SK-N-SH (cell line): Measurements from ENCODE around the gene DNPH1. TPM values are rescaled to one million over a fixed set of nuclear protein-coding genes. Genes with fewer than 3 reads are reported as not detected.

ENCODE experiments used
- CTCF ChIA-PET: fragments of 300-600, 350-600 bp; formaldehyde crosslinking; extraction: SDS; loops from one replicate; lab custom pipeline; 2021; lab: Yijun Ruan, JAX
- POLR2A ChIA-PET: fragments of 350-600 bp; sonication (Branson Sonifier 250); formaldehyde crosslinking; extraction: SDS; loops from one replicate; lab custom pipeline; 2020; ENCODE audit warnings: antibody characterized with exemption, inconsistent platforms; lab: Yijun Ruan, JAX
- DNase-seq: peaks from one replicate; pipeline ENCODE4 v3.0.0; 2012
- H2AFZ ChIP-seq: fragments of 200-600 bp; sonication (generic); 2 replicates; pipeline ENCODE4 v1.8.1; 2016; ENCODE audit warnings: antibody characterized with exemption, mild to moderate bottlenecking, low read depth
- H3F3A ChIP-seq: fragments of 200-600 bp; sonication (generic); replicated peaks from 2 replicates; pipeline ENCODE3; 2016; ENCODE audit warnings: antibody characterized with exemption, mild to moderate bottlenecking; ENCODE audit not compliant: insufficient read depth
- H3K27ac ChIP-seq, 2 experiments: fragments of 200-500 bp in 1 of 2; fragments of 200-600 bp in 1 of 2; sonication (Bioruptor generic) in 1 of 2; sonication (generic), shearing (Covaris generic) in 1 of 2; 2 replicates each; pipeline versions ENCODE4 v1.5.1 to v1.6.1; 2014 to 2016; ENCODE audit warnings: low read depth in 2 of 2, inconsistent platforms in 1 of 2, low read length in 1 of 2, mild to moderate bottlenecking in 1 of 2, mixed read lengths in 1 of 2
- H3K27me3 ChIP-seq: fragments of 200-600 bp; sonication (generic), shearing (Covaris generic); 2 replicates; pipeline ENCODE4 v1.6.1; 2016; ENCODE audit warnings: mixed run types; ENCODE audit not compliant: insufficient read depth
- H3K36me3 ChIP-seq, 2 experiments: fragments of 200-500 bp in 1 of 2; fragments of 200-600 bp in 1 of 2; sonication (Bioruptor generic) in 1 of 2; sonication (generic) in 1 of 2; replicated peaks in 1 of 2; 2 replicates each; pipeline versions ENCODE3 to v1.5.1; 2014 to 2016; ENCODE audit warnings: low read length in 1 of 2, mild to moderate bottlenecking in 1 of 2; ENCODE audit not compliant: insufficient read depth in 2 of 2, control insufficient read depth in 1 of 2
- H3K4me1 ChIP-seq, 2 experiments: fragments of 200-500 bp in 1 of 2; fragments of 200-600 bp in 1 of 2; sonication (Bioruptor generic) in 1 of 2; sonication (generic), shearing (Covaris generic) in 1 of 2; 2 replicates each; pipeline versions ENCODE4 v1.5.1 to v1.6.1; 2014 to 2016; ENCODE audit warnings: low read depth in 1 of 2, low read length in 1 of 2, mixed run types in 1 of 2; ENCODE audit not compliant: insufficient read depth in 2 of 2, control insufficient read depth in 1 of 2
- H3K4me2 ChIP-seq: fragments of 200-600 bp; sonication (generic), shearing (Covaris generic); 2 replicates; pipeline ENCODE4 v1.6.1; 2017; ENCODE audit warnings: mixed run types
- H3K4me3 ChIP-seq, 2 experiments: fragments of 200-500 bp in 1 of 2; fragments of 200-600 bp in 1 of 2; sonication (Bioruptor generic) in 1 of 2; sonication (generic), shearing (Covaris generic) in 1 of 2; 2 replicates each; pipeline versions ENCODE4 v1.5.1 to v1.8.1; 2014 to 2016; ENCODE audit warnings: low read depth in 2 of 2, inconsistent platforms in 1 of 2, low read length in 1 of 2, mild to moderate bottlenecking in 1 of 2, mixed read lengths in 1 of 2, moderate library complexity in 1 of 2
- H3K79me2 ChIP-seq: fragments of 200-600 bp; sonication (generic); 2 replicates; pipeline ENCODE4 v1.8.1; 2017; ENCODE audit warnings: mild to moderate bottlenecking; ENCODE audit not compliant: insufficient read depth
- H3K9ac ChIP-seq: fragments of 200-600 bp; sonication (generic); 2 replicates; pipeline ENCODE4 v1.6.1; 2017; ENCODE audit warnings: mixed run types
- H3K9me2 ChIP-seq: fragments of 200-600 bp; sonication (generic); 2 replicates; pipeline ENCODE4 v1.6.1; 2017; ENCODE audit warnings: mixed run types
- H3K9me3 ChIP-seq: fragments of 200-600 bp; sonication (generic); 2 replicates; pipeline ENCODE4 v1.6.1; 2017; ENCODE audit warnings: mixed run types, mild to moderate bottlenecking, moderate library complexity
- H4K20me1 ChIP-seq: fragments of 200-600 bp; sonication (generic); 2 replicates; pipeline ENCODE4 v1.6.1; 2017; ENCODE audit warnings: mild to moderate bottlenecking, mixed run types; ENCODE audit not compliant: insufficient read depth
- CHD2 ChIP-seq: fragments of 150-350 bp; IDR thresholded peaks from 2 replicates; pipeline ENCODE4 v1.6.1; 2018; ENCODE audit warnings: low read length; ENCODE audit not compliant: partially characterized antibody
- ELF1 ChIP-seq: IDR thresholded peaks from 2 replicates; pipeline ENCODE4 v1.4.0; 2012
- FOSL2 ChIP-seq: IDR thresholded peaks from 2 replicates; pipeline ENCODE4 v1.4.0; 2012; ENCODE audit warnings: low read depth, mild to moderate bottlenecking, moderate library complexity, borderline replicate concordance
- JUND ChIP-seq: IDR thresholded peaks from 2 replicates; pipeline ENCODE4 v1.4.0; 2012
- MEF2A ChIP-seq: IDR thresholded peaks from 2 replicates; pipeline ENCODE4 v1.4.0; 2012; ENCODE audit warnings: low read depth, borderline replicate concordance
- NFIC ChIP-seq: IDR thresholded peaks from 2 replicates; pipeline ENCODE4 v1.4.0; 2012; ENCODE audit warnings: borderline replicate concordance
- POLR2AphosphoS5 ChIP-seq: IDR thresholded peaks from 2 replicates; pipeline ENCODE4 v1.6.1; 2012; ENCODE audit warnings: low read depth, low read length
- RAD21 ChIP-seq: IDR thresholded peaks from 2 replicates; pipeline ENCODE4 v1.6.1; 2012; ENCODE audit warnings: mild to moderate bottlenecking, low read length
- RFX5 ChIP-seq: IDR thresholded peaks from 2 replicates; pipeline ENCODE4 v1.6.1; 2012; ENCODE audit warnings: mild to moderate bottlenecking, improper control_type of control experiment, low read length
- SIN3A ChIP-seq: IDR thresholded peaks from 2 replicates; pipeline ENCODE4 v1.6.1; 2012; ENCODE audit warnings: low read depth, mild to moderate bottlenecking, low read length, moderate library complexity, borderline replicate concordance
- TAF1 ChIP-seq: IDR thresholded peaks from 2 replicates; pipeline ENCODE4 v1.6.1; 2012; ENCODE audit warnings: low read depth, mild to moderate bottlenecking, low read length, moderate library complexity, borderline replicate concordance
- TEAD4 ChIP-seq: IDR thresholded peaks from 2 replicates; pipeline ENCODE4 v1.4.0; 2012; ENCODE audit warnings: mild to moderate bottlenecking, borderline replicate concordance; ENCODE audit not compliant: insufficient read depth
- YY1 ChIP-seq: IDR thresholded peaks from 2 replicates; pipeline ENCODE4 v1.4.0; 2012; ENCODE audit warnings: low read depth, mild to moderate bottlenecking
- WGBS: methylation state at CpG from one replicate; pipeline ENCODE4 v1.1.6; 2017; ENCODE audit warnings: low lambda C conversion rate; 5-methylcytosine and 5-hydroxymethylcytosine counted together
- polyA plus RNA-seq, 3 experiments: library from polyadenylated mRNA; depleted of rRNA; stranded (reverse); fragments of >200 nt; gene quantifications; 2 replicates each; pipeline ENCODE4 v1.2.3, GENCODE V29; 2012
- TF ChIP-seq, protein P1 (sequence below): IDR thresholded peaks from 2 replicates; pipeline ENCODE4 v1.4.0; 2012; ENCODE audit warnings: low read depth, borderline replicate concordance
- TF ChIP-seq, protein P2 (sequence below): fragments of 150-350 bp; IDR thresholded peaks from 2 replicates; pipeline ENCODE4 v1.6.1; 2017; ENCODE audit warnings: antibody characterized with exemption, low read length, low read depth, borderline replicate concordance
- TF ChIP-seq, protein P3 (sequence below): fragments of 150-350 bp; IDR thresholded peaks from 2 replicates; pipeline ENCODE4 v1.6.1; 2016; ENCODE audit warnings: mild to moderate bottlenecking, low read depth, low read length

Gene DNPH1
- polyA plus RNA-seq, 1 of the 3 experiments (the other 2 are of a cell fraction): 287 TPM

DNA sequence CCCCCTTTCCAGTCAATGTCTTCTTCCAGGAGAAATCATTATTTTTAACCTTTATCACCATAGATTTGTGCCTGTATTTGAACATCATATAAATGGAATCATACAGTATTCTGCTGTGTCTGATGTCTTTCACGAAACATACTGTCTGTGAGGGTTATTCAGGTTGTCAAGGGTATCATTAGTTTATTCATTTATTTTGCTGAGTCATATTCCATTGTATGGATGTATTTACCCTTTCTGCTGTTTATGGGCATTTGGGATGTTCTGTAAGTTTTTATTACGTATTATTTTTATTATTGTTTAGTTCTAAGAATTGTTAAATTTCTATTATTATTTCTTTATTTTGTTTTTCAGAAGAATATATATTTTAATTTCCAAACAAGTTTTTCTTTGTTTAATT is 22.0 kb downstream of the DNPH1 start (continued):
- TF ChIP-seq FOSL2 (no peak), SIN3A (no peak), RFX5 (no peak)

DNA sequence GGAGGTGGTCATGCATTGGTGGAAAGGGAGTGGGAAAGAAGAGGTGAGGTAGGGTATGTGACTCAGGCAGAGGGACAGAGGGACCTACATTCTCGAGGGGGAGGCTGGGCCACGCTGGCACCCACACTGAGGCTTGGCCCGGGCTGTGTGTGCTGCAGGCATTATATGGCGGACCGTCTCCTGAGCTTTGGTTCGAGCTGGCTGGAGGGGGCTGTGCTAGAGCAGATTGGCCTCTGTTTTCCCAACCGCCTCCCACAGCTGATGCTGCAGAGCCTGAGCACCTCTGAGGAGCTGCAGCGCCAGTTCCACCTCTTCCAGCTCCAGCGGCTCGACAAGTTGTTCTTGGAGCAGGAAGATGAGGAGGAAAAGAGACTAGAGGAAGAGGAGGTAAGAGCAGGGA is 23.4 kb downstream of the DNPH1 start:
- Histone ChIP-seq H3K27ac (no peak overlapping the region), H3K9me3 (no peaks in the 10 kb centered on the region), H3F3A (no peaks in the 10 kb centered on the region), H2AFZ (no peak overlapping the region), H3K27me3 (no peaks in the 10 kb centered on the region), H3K36me3 (peaks cover 22 to 25% of the 10 kb centered on the region in 2 experiments), H3K9ac (no peak overlapping the region), H4K20me1 (no peaks in the 10 kb centered on the region), H3K79me2 (no peaks in the 10 kb centered on the region), H3K4me1 (no peaks in the 10 kb centered on the region), H3K4me2 (no peak overlapping the region), H3K4me3 (no peak overlapping the region), H3K9me2 (no peaks in the 10 kb centered on the region)
- TF ChIP-seq RFX5 (no peak), POLR2AphosphoS5 (no peak), SIN3A (no peak), JUND (no peak), ELF1 (no peak), CHD2 (no peak), MEF2A (no peak), NFIC (no peak), RAD21 (no peak), TEAD4 (no peak), TAF1 (no peak), YY1 (no peak)
- TF ChIP-seq, protein P1, sequence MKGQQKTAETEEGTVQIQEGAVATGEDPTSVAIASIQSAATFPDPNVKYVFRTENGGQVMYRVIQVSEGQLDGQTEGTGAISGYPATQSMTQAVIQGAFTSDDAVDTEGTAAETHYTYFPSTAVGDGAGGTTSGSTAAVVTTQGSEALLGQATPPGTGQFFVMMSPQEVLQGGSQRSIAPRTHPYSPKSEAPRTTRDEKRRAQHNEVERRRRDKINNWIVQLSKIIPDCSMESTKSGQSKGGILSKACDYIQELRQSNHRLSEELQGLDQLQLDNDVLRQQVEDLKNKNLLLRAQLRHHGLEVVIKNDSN: no peak
- TF ChIP-seq, protein P2, sequence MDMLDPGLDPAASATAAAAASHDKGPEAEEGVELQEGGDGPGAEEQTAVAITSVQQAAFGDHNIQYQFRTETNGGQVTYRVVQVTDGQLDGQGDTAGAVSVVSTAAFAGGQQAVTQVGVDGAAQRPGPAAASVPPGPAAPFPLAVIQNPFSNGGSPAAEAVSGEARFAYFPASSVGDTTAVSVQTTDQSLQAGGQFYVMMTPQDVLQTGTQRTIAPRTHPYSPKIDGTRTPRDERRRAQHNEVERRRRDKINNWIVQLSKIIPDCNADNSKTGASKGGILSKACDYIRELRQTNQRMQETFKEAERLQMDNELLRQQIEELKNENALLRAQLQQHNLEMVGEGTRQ: no peak
- TF ChIP-seq, protein P3, sequence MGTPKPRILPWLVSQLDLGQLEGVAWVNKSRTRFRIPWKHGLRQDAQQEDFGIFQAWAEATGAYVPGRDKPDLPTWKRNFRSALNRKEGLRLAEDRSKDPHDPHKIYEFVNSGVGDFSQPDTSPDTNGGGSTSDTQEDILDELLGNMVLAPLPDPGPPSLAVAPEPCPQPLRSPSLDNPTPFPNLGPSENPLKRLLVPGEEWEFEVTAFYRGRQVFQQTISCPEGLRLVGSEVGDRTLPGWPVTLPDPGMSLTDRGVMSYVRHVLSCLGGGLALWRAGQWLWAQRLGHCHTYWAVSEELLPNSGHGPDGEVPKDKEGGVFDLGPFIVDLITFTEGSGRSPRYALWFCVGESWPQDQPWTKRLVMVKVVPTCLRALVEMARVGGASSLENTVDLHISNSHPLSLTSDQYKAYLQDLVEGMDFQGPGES: no peak
- CTCF ChIA-PET: interaction anchor here (0.9 to 1.5 kb wide), 2 partner anchors 24 to 62 kb away, joined by 3 to 7 read pairs; partner anchors contain the start of gene DNPH1
- WGBS: 92% methylated on average over 10 of the region's 10 CpGs
- no peak for DNase-seq
- POLR2A ChIA-PET: no interaction called here
